ENCODE measurements around the gene SFSWAP. TPM values are rescaled to one million over a fixed set of nuclear protein-coding genes. Genes with fewer than 3 reads are reported as not detected.
"Not testable (repeated sequence)": the region's sequence is repeated elsewhere in the genome, so short reads cannot be mapped to it uniquely, and the experiment has no call there.

SFSWAP gene
- total RNA-seq, 2 donors from 2014 or later: 19.2 to 24.9 TPM

- ATAC-seq: no peak
- DNase-seq: no peak
- intact Hi-C loops (cut with DNase I): no loop called here
These were observed 18.5 kb downstream of the SFSWAP start for GRCh38 chr12:131729254-131729955.

DNA sequence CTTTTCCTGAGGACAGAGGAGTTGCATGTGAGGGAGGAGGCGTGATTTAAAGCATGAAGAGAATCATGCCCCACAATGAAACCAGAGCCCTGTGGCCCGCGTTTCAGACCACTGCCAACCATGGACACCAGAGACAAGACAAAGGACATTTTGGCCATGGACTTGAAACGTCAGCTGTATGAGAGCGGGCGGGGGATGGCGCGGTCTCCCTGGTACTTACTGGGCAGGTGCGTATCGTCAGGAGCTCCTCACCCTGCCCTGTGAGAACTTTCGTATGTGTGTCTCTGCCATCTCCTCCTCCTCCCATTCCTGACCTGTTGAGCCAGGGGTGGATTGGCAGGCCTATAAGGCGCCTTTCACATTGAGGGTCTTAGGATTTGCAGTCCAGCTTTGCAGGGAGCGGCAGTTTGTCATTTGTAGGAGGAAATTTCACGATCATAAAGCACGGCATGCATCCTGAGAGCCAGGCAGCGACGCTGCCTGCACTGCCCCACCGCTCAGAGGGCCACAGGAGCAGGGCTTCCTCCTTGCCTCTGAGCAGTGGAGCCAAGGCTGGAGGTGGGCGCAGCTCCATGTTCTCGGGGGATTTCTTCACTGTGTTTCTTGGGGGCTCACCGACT is 22.2 kb downstream of the SFSWAP start:
- DNase-seq (no peak), ATAC-seq (no peak)
- intact Hi-C loops (cut with DNase I): no loop called here

- no peak for ATAC-seq
- intact Hi-C loops (cut with DNase I): no loop called here
- no peak for DNase-seq
These were observed 23.0 kb downstream of the SFSWAP start for GRCh38 chr12:131733874-131734273.

- intact Hi-C loops (cut with DNase I): no loop called here
- no peak for ATAC-seq
These were observed 23.7 kb downstream of the SFSWAP start for GRCh38 chr12:131734336-131735152.

GRCh38 chr12:131735153-131735456 is 24.2 kb downstream of the SFSWAP start:
- DNase-seq (no peak), ATAC-seq (no peak)
- intact Hi-C loops (cut with DNase I): no loop called here

More at GRCh38 chr12:131734336-131735152, 23.7 kb downstream of the SFSWAP start:
- DNase-seq: no peak

DNA sequence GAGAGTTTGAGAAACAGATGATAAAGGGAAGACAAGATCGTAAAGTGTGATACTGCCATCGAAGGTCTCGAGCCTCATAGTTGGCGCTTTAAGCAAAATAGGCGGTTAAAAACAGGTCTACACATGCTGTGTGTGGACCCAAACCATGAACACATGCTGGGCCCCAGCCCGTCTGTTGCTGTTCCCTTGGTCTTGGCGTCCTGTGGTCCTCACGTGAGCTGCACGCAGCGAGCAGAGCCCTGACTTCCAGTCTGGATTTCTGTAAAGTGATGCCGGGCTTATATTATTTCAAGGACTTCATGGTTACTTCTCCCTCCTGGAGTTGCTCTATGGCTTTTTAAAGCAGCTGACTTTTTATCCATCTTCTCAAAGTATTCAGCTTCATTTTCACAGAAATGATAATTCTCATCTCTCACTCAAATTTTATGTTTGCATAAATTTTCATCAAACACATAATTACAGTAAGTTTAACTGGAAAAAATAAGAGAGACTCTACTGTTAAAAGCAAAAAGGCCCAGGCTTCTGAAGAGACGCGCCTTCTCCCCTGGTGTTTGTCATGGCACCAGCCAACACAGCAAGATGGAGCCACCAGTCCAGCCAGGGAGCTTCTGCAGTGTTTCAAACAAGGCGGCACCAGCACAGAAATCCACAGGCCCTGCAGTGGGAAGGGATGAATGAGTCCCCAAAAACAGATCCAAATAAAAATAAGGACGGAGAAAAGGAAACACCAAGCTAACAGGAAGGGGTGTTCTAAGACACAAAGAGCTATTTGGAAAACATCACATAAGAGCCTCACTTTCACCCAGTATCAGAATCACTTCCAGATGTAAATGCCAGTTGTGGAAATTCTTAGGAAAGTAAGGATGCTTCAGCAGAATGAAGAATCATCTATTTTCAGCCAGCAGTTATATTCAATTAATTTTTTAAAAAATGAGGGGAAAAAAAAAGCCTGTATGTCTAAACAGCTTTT is 24.9 kb downstream of the SFSWAP start:
- ATAC-seq: no peak
- intact Hi-C loops (cut with DNase I): no loop called here
- no peak for DNase-seq

DNA sequence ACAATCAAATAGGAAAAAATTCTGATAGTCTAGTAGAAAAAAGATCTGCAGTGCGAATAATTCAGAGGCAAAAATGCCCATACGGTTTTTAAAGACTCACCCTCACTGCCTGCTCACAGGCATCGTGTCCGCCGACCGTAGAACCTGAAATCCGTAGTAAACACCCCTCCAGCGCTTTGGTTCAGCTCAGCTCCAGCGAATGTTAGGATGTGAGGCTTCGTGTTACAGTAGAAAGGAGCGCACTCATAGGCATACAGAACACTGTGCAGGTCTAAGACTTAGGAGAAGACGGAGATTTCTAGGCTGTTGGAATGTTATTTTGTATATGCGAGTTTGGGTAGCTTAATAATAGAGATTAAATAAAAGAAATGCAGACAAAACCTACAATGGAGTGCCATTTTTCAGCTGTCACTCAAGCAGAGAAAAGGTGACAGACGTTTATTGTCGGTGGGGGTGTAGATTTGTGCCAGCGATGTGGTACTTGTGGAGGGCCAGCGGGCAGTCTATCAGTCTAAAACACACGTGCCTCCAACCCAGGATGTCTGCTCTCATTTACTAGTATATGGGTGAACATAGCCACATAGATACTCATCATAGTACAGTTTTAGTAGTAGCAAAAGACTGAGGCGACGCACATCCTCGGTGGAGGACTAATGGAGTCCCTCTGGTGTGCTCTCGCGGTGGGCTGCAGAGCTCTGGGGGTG is 25.7 kb downstream of the SFSWAP start:
- ATAC-seq (no peak), DNase-seq (no peak)
- intact Hi-C loops (cut with DNase I): no loop called here

- intact Hi-C loops (cut with DNase I): no loop called here
- ATAC-seq (no peak), DNase-seq (no peak)
These were observed 26.4 kb downstream of the SFSWAP start for GRCh38 chr12:131737150-131737827.

- intact Hi-C loops (cut with DNase I): no loop called here
- ATAC-seq (no peak), DNase-seq (no peak)
These were observed 27.3 kb downstream of the SFSWAP start for GRCh38 chr12:131738196-131738595.

DNA sequence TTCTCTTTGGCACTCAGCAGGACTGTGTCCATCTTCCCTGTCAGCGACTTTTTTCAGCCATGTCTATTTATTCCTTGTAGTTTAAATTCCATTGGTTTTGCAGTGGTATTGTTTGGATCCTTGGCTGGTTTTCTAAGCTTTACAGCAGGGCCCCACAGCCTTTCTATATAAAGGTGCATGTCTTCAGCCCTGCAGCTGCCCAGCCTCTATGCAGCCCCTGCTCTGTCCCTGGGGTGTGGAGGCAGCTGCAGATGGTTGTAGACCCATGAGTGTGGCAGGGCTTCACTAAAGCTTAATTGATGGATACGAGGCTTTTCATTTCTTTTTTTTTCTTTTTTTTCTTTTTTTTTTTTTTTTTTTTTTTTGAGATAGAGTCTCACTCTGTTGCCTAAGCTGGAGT is 29.7 kb downstream of the SFSWAP start:
- no peak for DNase-seq
- intact Hi-C loops (cut with DNase I): no loop called here
- no peak for ATAC-seq

GRCh38 chr12:131742761-131743160 is 31.9 kb downstream of the SFSWAP start:
- DNase-seq; intact Hi-C loops (cut with DNase I); ATAC-seq: not testable (repeated sequence)

GRCh38 chr12:131743410-131743809 is 32.5 kb downstream of the SFSWAP start:
- DNase-seq; ATAC-seq; intact Hi-C loops (cut with DNase I): not testable (repeated sequence)

- intact Hi-C loops (cut with DNase I); DNase-seq; ATAC-seq: not testable (repeated sequence)
These were observed 33.0 kb downstream of the SFSWAP start for GRCh38 chr12:131743880-131744279.

GRCh38 chr12:131744675-131745074 is 33.8 kb downstream of the SFSWAP start:
- DNase-seq; intact Hi-C loops (cut with DNase I); ATAC-seq: not testable (repeated sequence)

GRCh38 chr12:131745706-131746105 is 34.8 kb downstream of the SFSWAP start:
- no peak for DNase-seq
- ATAC-seq: no peak
- intact Hi-C loops (cut with DNase I): no loop called here

- no peak for DNase-seq
- intact Hi-C loops (cut with DNase I): no loop called here
- no peak for ATAC-seq
These were observed 36.6 kb downstream of the SFSWAP start for GRCh38 chr12:131747276-131748177.
